HepG2 (cell line): ENCODE measurements around the gene ANAPC10. TPM values are rescaled to one million over a fixed set of nuclear protein-coding genes. Genes with fewer than 3 reads are reported as not detected.

Source experiments
- ATAC-seq: fragments of 200-7000 bp; cut with Tn5 transposase; 3 replicates; pipeline ENCODE4 v1.9.1; 2020; ENCODE audit warnings: mild to moderate bottlenecking, moderate library complexity
- BruUV-seq: library from RNA; stranded (reverse); fragments of 400-500 nt; replicated peaks from 2 replicates; lab custom pipeline; 2021; lab: Mats Ljungman, UMichigan
- CTCF ChIA-PET: fragments of 300-600 bp; formaldehyde crosslinking; extraction: SDS; loops from one replicate; lab custom pipeline; 2021; ENCODE audit warnings: low total read pairs, inconsistent platforms, low intra/inter-chr PET ratio; lab: Yijun Ruan, JAX
- POLR2A ChIA-PET: fragments of 350-600 bp; sonication (Branson Sonifier 250); formaldehyde crosslinking; loops from one replicate; lab custom pipeline; 2020; ENCODE audit warnings: antibody characterized with exemption, inconsistent platforms; lab: Yijun Ruan, JAX
- DNase-seq: peaks from one replicate; pipeline ENCODE4 v3.0.0-alpha.2; 2015; ENCODE audit warnings: low spot score
- FAIRE-seq: peaks from 3 replicates; lab custom pipeline; 2011; peaks lifted over from hg19 to GRCh38; lab: Jason Lieb, UNC
- H2AFZ ChIP-seq: one replicate; pipeline ENCODE4 v1.6.1; 2011; ENCODE audit warnings: low read length, inconsistent platforms
- H3K27ac ChIP-seq: fragments of 300-600 bp; 3 replicates; pipeline ENCODE4 v1.8.0; 2011; ENCODE audit warnings: mixed run types, mild to moderate bottlenecking, mixed read lengths, low read length, inconsistent platforms; ENCODE audit not compliant: insufficient read depth; ENCODE audit errors: extremely low read length
- H3K27me3 ChIP-seq, 2 experiments: fragments of 200-600 bp in 1 of 2; 2 replicates in 1 of 2; 3 replicates in 1 of 2; pipeline versions ENCODE4 v1.6.0 to v1.8.0; 2011; ENCODE audit warnings: low read length in 2 of 2, mild to moderate bottlenecking in 2 of 2, moderate library complexity in 2 of 2, inconsistent platforms in 1 of 2; ENCODE audit not compliant: insufficient read depth in 2 of 2, control insufficient read depth in 1 of 2
- H3K36me3 ChIP-seq, 2 experiments: fragments of 200-600 bp in 1 of 2; replicated peaks in 1 of 2; 2 replicates in 1 of 2; 3 replicates in 1 of 2; pipeline versions ENCODE4 v1.5.1 to v1.8.0; 2011; ENCODE audit warnings: low read length in 2 of 2, inconsistent platforms in 1 of 2; ENCODE audit not compliant: insufficient read depth in 2 of 2, control insufficient read depth in 1 of 2
- H3K4me1 ChIP-seq: 2 replicates; pipeline ENCODE4 v1.5.1; 2012; ENCODE audit warnings: low read length, inconsistent platforms; ENCODE audit not compliant: insufficient read depth
- H3K4me2 ChIP-seq: 2 replicates; pipeline ENCODE4 v1.6.0; 2011; ENCODE audit warnings: low read depth, low read length, inconsistent platforms
- H3K4me3 ChIP-seq, 3 experiments: fragments of 200-600 bp in 1 of 3; sonication (generic), shearing (Covaris generic) in 1 of 3; replicated peaks in 1 of 3; 2 replicates each; pipeline ENCODE4 v1.5.1; 2011 to 2016; ENCODE audit warnings: low read length in 3 of 3, inconsistent platforms in 2 of 3, low read depth in 2 of 3, mild to moderate bottlenecking in 2 of 3, control low read depth in 1 of 3, mixed read lengths in 1 of 3; ENCODE audit not compliant: insufficient read depth in 1 of 3
- H3K79me2 ChIP-seq: one replicate; pipeline ENCODE4 v1.6.1; 2011; ENCODE audit warnings: low read length, inconsistent platforms; ENCODE audit not compliant: insufficient read depth
- H3K9ac ChIP-seq: 2 replicates; pipeline ENCODE4 v1.6.0; 2011; ENCODE audit warnings: mild to moderate bottlenecking, low read depth, low read length, inconsistent platforms; ENCODE audit not compliant: insufficient read depth
- H3K9me3 ChIP-seq: 2 replicates; pipeline ENCODE4 v1.5.1; 2012; ENCODE audit warnings: mild to moderate bottlenecking, low read length
- H4K20me1 ChIP-seq: 2 replicates; pipeline ENCODE4 v1.6.0; 2011; ENCODE audit warnings: inconsistent platforms, mild to moderate bottlenecking, low read length, moderate library complexity; ENCODE audit not compliant: insufficient read depth
- GATAD2A ChIP-seq: IDR thresholded peaks from 2 replicates; pipeline ENCODE4 v1.6.1; 2016
- KAT7 ChIP-seq: IDR thresholded peaks from 2 replicates; pipeline ENCODE4 v1.6.1; 2018; ENCODE audit warnings: borderline replicate concordance, missing compliant biosample characterization
- KDM5A ChIP-seq: fragments of 200-600 bp; sonication (generic); IDR thresholded peaks from 2 replicates; pipeline ENCODE4 v1.7.0; 2018; ENCODE audit warnings: antibody characterized with exemption, mild to moderate bottlenecking, low read length, borderline replicate concordance
- MTF2 ChIP-seq: sonication (generic); formaldehyde crosslinking; IDR thresholded peaks from 2 replicates; pipeline ENCODE4 v1.5.0; 2020; ENCODE audit warnings: missing genetic modification reagents, borderline replicate concordance
- ZBTB7A ChIP-seq: sonication (generic); formaldehyde crosslinking; IDR thresholded peaks from 2 replicates; pipeline ENCODE4 v1.8.0; 2022; ENCODE audit warnings: mild to moderate bottlenecking, missing genetic modification reagents
- ZC3H4 ChIP-seq: sonication (generic); formaldehyde crosslinking; IDR thresholded peaks from 2 replicates; pipeline ENCODE4 v1.4.0; 2020; ENCODE audit warnings: missing genetic modification reagents, borderline replicate concordance
- ZEB1 ChIP-seq: IDR thresholded peaks from 2 replicates; pipeline ENCODE4 v1.6.1; 2012; ENCODE audit warnings: mild to moderate bottlenecking, low read depth, inconsistent platforms; ENCODE audit not compliant: insufficient replicate concordance
- ZNF607 ChIP-seq: sonication (generic); formaldehyde crosslinking; IDR thresholded peaks from 2 replicates; pipeline ENCODE4 v1.5.1; 2020; ENCODE audit warnings: missing genetic modification reagents, mild to moderate bottlenecking, borderline replicate concordance
- WGBS: methylation state at CpG from one replicate; pipeline ENCODE4 v1.1.6; 2017; ENCODE audit warnings: low lambda C conversion rate; 5-methylcytosine and 5-hydroxymethylcytosine counted together
- in situ Hi-C: cut with HindIII; loops from 2 replicates; pipeline ENCODE4 v1.10.0; 2017; ENCODE audit warnings: low pct_unique_long_range_greater_than_20kb; ENCODE audit not compliant: extremely low pct_ligation_motif_present
- intact Hi-C: fragments of 100-400 bp; cut with micrococcal nuclease; formaldehyde crosslinking; loops from one replicate; pipeline ENCODE4 v1.10.0; 2022; ENCODE audit not compliant: unreplicated experiment
- polyA plus RNA-seq, 8 experiments: library from polyadenylated mRNA; depleted of rRNA in 3 of 8; stranded (reverse) in 7 of 8; unstranded in 1 of 8; fragments of >200 nt; fragmentation: Illumina TruSeq in 4 of 8; extraction: Trizol in 4 of 8; gene quantifications; 2 replicates each; pipeline versions ENCODE4 v1.2.1 to v1.2.3, GENCODE V29; 2011 to 2016; ENCODE audit warnings: low read depth in 4 of 8, missing spikeins in 1 of 8, mixed read lengths in 1 of 8; ENCODE audit not compliant: insufficient read depth in 1 of 8
- total RNA-seq, 5 experiments: library from RNA; depleted of rRNA; stranded (reverse); fragments of >200 nt; fragmentation: Illumina TruSeq; extraction: Trizol; gene quantifications; 2 replicates each; pipeline ENCODE4 v1.2.3, GENCODE V29; 2016; ENCODE audit warnings: low read depth in 1 of 5
- TF ChIP-seq, protein P1 (sequence below): sonication (generic); formaldehyde crosslinking; IDR thresholded peaks from 2 replicates; pipeline ENCODE4 v1.4.0; 2020; ENCODE audit warnings: missing genetic modification reagents
- TF ChIP-seq, protein P2 (sequence below): sonication (generic); formaldehyde crosslinking; IDR thresholded peaks from 2 replicates; pipeline ENCODE4 v1.4.0; 2020; ENCODE audit warnings: missing genetic modification reagents
- TF ChIP-seq, protein P3 (sequence below): sonication (generic); formaldehyde crosslinking; IDR thresholded peaks from 2 replicates; pipeline ENCODE4 v1.5.1; 2020; ENCODE audit warnings: missing genetic modification reagents, mild to moderate bottlenecking, borderline replicate concordance

Gene ANAPC10
- total and polyA plus RNA-seq, 2 of the 13 experiments (the other 11 are each of a cell fraction or from before 2014, with no cell fraction given), result 21.9 to 32.7 TPM

DNA sequence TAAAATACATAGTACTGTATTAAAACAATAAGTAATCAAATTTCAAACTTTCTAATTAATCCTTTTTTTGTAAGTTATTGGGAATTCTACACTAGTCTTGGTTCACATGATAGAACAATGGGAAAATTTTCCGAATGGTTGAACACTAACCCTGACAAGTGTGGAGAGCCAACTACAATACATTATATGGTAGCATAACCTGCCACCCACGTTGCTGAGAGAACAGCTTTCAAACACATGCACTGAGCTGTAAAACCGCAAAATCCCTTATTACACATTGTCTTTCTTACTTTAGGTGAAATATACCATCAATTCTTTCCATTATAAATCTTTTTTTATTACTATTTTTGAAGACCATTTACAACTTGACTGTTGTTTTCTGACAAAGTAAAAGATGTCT is 54.7 kb downstream of the ANAPC10 start:
- intact Hi-C loops (no loop called here), in situ Hi-C loops (no loop called here)
- H3K27ac ChIP-seq, result no peak overlapping the region
- no peak overlapping the region for H2AFZ ChIP-seq
- BruUV-seq, result no TSS peak
- FAIRE-seq (no peak), ATAC-seq (no peak), DNase-seq (no peak)
- no peaks in the 10 kb centered on the region for H3K36me3 ChIP-seq
- no peaks in the 10 kb centered on the region for H3K27me3 ChIP-seq
- H4K20me1 ChIP-seq, result no peaks in the 10 kb centered on the region; the same call in 1 of the 2 replicates
- no peaks in the 10 kb centered on the region for H3K9me3 ChIP-seq
- H3K4me3 ChIP-seq, result no peak overlapping the region
- no peaks in the 10 kb centered on the region for H3K79me2 ChIP-seq
- ChIA-PET CTCF (no interaction called here), POLR2A (no interaction called here)
- no peak overlapping the region for H3K4me2 ChIP-seq
- TF ChIP-seq ZC3H4 (no peak), ZEB1 (no peak), KAT7 (CRISPR knock-in tag) (no peak), KDM5A (no peak), GATAD2A (CRISPR knock-in tag) (no peak), MTF2 (CRISPR knock-in tag) (no peak), ZNF607 (CRISPR knock-in tag) (no peak), ZBTB7A (no peak)
- TF ChIP-seq, protein P1, sequence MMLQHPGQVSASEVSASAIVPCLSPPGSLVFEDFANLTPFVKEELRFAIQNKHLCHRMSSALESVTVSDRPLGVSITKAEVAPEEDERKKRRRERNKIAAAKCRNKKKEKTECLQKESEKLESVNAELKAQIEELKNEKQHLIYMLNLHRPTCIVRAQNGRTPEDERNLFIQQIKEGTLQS, result no peak
- TF ChIP-seq, protein P2, sequence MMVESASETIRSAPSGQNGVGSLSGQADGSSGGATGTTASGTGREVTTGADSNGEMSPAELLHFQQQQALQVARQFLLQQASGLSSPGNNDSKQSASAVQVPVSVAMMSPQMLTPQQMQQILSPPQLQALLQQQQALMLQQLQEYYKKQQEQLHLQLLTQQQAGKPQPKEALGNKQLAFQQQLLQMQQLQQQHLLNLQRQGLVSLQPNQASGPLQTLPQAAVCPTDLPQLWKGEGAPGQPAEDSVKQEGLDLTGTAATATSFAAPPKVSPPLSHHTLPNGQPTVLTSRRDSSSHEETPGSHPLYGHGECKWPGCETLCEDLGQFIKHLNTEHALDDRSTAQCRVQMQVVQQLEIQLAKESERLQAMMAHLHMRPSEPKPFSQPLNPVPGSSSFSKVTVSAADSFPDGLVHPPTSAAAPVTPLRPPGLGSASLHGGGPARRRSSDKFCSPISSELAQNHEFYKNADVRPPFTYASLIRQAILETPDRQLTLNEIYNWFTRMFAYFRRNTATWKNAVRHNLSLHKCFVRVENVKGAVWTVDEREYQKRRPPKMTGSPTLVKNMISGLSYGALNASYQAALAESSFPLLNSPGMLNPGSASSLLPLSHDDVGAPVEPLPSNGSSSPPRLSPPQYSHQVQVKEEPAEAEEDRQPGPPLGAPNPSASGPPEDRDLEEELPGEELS (CRISPR knock-in tag), result no peak
- TF ChIP-seq, protein P3, sequence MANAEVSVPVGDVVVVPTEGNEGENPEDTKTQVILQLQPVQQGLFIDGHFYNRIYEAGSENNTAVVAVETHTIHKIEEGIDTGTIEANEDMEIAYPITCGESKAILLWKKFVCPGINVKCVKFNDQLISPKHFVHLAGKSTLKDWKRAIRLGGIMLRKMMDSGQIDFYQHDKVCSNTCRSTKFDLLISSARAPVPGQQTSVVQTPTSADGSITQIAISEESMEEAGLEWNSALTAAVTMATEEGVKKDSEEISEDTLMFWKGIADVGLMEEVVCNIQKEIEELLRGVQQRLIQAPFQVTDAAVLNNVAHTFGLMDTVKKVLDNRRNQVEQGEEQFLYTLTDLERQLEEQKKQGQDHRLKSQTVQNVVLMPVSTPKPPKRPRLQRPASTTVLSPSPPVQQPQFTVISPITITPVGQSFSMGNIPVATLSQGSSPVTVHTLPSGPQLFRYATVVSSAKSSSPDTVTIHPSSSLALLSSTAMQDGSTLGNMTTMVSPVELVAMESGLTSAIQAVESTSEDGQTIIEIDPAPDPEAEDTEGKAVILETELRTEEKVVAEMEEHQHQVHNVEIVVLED (CRISPR knock-in tag), result no peak
- 93% methylated on average over 3 of the region's 3 CpGs for WGBS
- H3K4me1 ChIP-seq, result no peaks in the 10 kb centered on the region
- no peak overlapping the region for H3K9ac ChIP-seq
